Upper lobe of left lung (tissue), 6 donors: Measurements from ENCODE around the gene ITPRIPL1. TPM values are rescaled to one million over a fixed set of nuclear protein-coding genes. Genes with fewer than 3 reads are reported as not detected.
A peak's percentile ranks its signal among the peaks of the same experiment; 100 is the strongest.
"Not testable (repeated sequence)": the region's sequence is repeated elsewhere in the genome, so short reads cannot be mapped to it uniquely, and the experiment has no call there.

Experiments used
- ATAC-seq, 2 donors: fragments of 200-7000 bp; cut with Tn5 transposase; one replicate each; pipeline ENCODE4 v1.9.1; 2022; ENCODE audit warnings: mild to moderate bottlenecking in 2 of 2, moderate library complexity in 2 of 2; ENCODE audit not compliant: low FRiP score in 2 of 2
- DNase-seq, 2 donors: peaks; one replicate each; pipeline ENCODE4 v3.0.0-alpha.2; 2019 to 2020
- H3K27ac ChIP-seq, 4 donors: fragments of 200-600 bp; sonication (generic); one replicate each; pipeline ENCODE4 v1.5.1; 2016 to 2019
- H3K27me3 ChIP-seq, 4 donors: fragments of 200-600 bp; sonication (generic); one replicate each; pipeline ENCODE4 v1.5.1; 2017 to 2019
- H3K36me3 ChIP-seq, 4 donors: fragments of 200-600 bp; sonication (generic); one replicate each; pipeline ENCODE4 v1.5.1; 2016 to 2019
- H3K4me1 ChIP-seq, 4 donors: fragments of 200-600 bp; sonication (generic); one replicate each; pipeline ENCODE4 v1.5.1; 2018 to 2019
- H3K4me3 ChIP-seq, 4 donors: fragments of 200-600 bp; sonication (generic); one replicate each; pipeline ENCODE4 v1.5.1; 2017 to 2019; ENCODE audit warnings: mild to moderate bottlenecking in 2 of 4, moderate library complexity in 1 of 4
- H3K9me3 ChIP-seq, 4 donors: fragments of 200-600 bp; sonication (generic); one replicate each; pipeline ENCODE4 v1.5.1; 2018 to 2019
- EP300 ChIP-seq, 4 donors: sonication (generic); formaldehyde crosslinking; IDR thresholded peaks; one replicate each; pipeline ENCODE4 v1.5.1; 2017; ENCODE audit warnings: antibody characterized with exemption in 4 of 4, control low read depth in 2 of 4
- POLR2A ChIP-seq, 4 donors: fragments of 450-650 bp; IDR thresholded peaks; one replicate each; pipeline ENCODE4 v1.5.1; 2016 to 2017; ENCODE audit warnings: antibody characterized with exemption in 4 of 4, mild to moderate bottlenecking in 2 of 4
- POLR2AphosphoS5 ChIP-seq, 2 donors: sonication (generic); formaldehyde crosslinking; IDR thresholded peaks; one replicate each; pipeline ENCODE4 v1.5.1; 2017; ENCODE audit warnings: antibody characterized with exemption in 2 of 2
- WGBS, 2 donors: methylation state at CpG; one replicate each; pipeline ENCODE4 v1.1.5; 2017 to 2018; 5-methylcytosine and 5-hydroxymethylcytosine counted together
- total RNA-seq, 6 donors: library from RNA; depleted of rRNA in 4 of 6; stranded (reverse); fragments of >200 nt in 4 of 6; gene quantifications; one replicate each; pipeline versions ENCODE4 v1.1.0 to v1.2.1, GENCODE V29; 2016 to 2021
- TF ChIP-seq, protein P1 (sequence below), 6 experiments: fragments of 450-650 bp in 4 of 6; fragments of 200-600 bp in 2 of 6; sonication (generic) in 2 of 6; IDR thresholded peaks; one replicate each; pipeline ENCODE4 v1.5.1; 2016 to 2019; ENCODE audit warnings: antibody characterized with exemption in 6 of 6
- donor health status: DM: no; HTN: no; CAD: no; lungs with moderate emphysema.
- donor health status: DM: no; HTN: yes; CAD: no; lungs with severe emphysema.

ITPRIPL1 gene
- total RNA-seq, result 1 to 10 TPM in 5 of 6 donors, under 1 TPM in 1; 0.57 to 5.5 (median 1.9) TPM

- DNase-seq, result peak in 1 of 2 donors; percentile 81
- peak within 1 kb of the TSS; percentile 28 to 74 (median 70) for H3K27ac ChIP-seq
- 8 to 11% methylated on average over 26 to 45 of the region's 58 CpGs for WGBS, 2 donors
Measured at GRCh38 chr2:96325041-96325883, at the start of gene ITPRIPL1. Gene ITPRIPL1 (plus strand): TSS chr2:96325317. CDS start chr2:96325840, 523 bp downstream.

DNA sequence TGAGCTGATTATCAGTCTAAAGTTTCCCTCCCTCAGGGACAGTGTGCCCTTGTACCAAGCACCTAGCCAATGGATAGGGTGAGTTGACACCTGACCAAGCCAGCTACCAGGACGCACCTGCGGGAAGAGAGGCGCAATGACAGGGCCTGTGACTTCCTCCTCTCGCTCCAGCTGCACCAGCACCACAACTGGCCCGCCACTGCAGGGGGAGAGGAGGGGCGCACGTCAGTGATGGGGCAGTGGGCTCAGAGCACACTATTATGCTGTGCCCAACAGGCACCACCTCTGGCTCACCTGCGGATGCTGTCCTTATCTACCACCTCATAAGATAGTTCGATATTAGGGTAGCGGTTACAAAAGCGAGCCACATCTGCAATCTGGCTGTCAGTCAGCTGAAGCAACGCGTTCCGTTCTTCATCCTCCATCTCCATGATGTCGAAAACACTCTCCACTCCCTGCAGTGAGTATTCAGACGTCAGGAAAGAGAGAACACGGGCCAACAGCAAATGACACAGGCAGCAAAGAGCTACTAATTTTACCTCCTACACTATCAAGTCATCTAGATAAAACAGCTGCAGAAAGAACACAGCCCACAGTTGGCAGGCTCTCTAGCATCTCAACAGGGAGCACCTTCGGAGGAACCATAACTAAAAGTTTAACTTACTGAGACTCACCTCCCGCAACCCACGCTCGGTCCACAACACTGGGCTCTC, 48.2 kb upstream of the ITPRIPL1 start:
- Histone ChIP-seq H3K27me3 (no peaks in the 10 kb centered on the region), H3K27ac (no peak overlapping the region), H3K36me3 (peaks cover 56 to 100% (median 88%) of the 10 kb centered on the region in 4 donors), H3K4me3 (no peak overlapping the region), H3K9me3 (no peaks in the 10 kb centered on the region), H3K4me1 (no peaks in the 10 kb centered on the region)
- no peak for ATAC-seq
- DNase-seq, result no peak
- TF ChIP-seq, protein P1, sequence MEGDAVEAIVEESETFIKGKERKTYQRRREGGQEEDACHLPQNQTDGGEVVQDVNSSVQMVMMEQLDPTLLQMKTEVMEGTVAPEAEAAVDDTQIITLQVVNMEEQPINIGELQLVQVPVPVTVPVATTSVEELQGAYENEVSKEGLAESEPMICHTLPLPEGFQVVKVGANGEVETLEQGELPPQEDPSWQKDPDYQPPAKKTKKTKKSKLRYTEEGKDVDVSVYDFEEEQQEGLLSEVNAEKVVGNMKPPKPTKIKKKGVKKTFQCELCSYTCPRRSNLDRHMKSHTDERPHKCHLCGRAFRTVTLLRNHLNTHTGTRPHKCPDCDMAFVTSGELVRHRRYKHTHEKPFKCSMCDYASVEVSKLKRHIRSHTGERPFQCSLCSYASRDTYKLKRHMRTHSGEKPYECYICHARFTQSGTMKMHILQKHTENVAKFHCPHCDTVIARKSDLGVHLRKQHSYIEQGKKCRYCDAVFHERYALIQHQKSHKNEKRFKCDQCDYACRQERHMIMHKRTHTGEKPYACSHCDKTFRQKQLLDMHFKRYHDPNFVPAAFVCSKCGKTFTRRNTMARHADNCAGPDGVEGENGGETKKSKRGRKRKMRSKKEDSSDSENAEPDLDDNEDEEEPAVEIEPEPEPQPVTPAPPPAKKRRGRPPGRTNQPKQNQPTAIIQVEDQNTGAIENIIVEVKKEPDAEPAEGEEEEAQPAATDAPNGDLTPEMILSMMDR (IDR thresholded peaks at IDR 0.05), result no peak
- TF ChIP-seq POLR2A (IDR thresholded peaks at IDR 0.05), result no peak
- no peak for TF ChIP-seq EP300 (IDR thresholded peaks at IDR 0.05)
- TF ChIP-seq POLR2AphosphoS5 (IDR thresholded peaks at IDR 0.05), result no peak
- WGBS, 2 donors, result 91 to 96% methylated on average over 17 to 20 of the region's 21 CpGs

More at GRCh38 chr2:96325041-96325883, at the start of gene ITPRIPL1:
- peaks cover 21 to 31% (median 28%) of the 10 kb centered on the region in 4 donors for H3K4me1 ChIP-seq
- peaks cover 0 to 6% (median 0%) of the 10 kb centered on the region in 4 donors for H3K27me3 ChIP-seq
- H3K4me3 ChIP-seq, result peak within 1 kb of the TSS; percentile 37 to 57 (median 51)
- H3K36me3 ChIP-seq, result no peaks in the 10 kb centered on the region
- no peaks in the 10 kb centered on the region for H3K9me3 ChIP-seq
- no peak for TF ChIP-seq POLR2A (IDR thresholded peaks at IDR 0.05)
- TF ChIP-seq POLR2AphosphoS5 (IDR thresholded peaks at IDR 0.05), result no peak
- TF ChIP-seq, protein P1 (IDR thresholded peaks at IDR 0.05), result no peak
- TF ChIP-seq EP300 (IDR thresholded peaks at IDR 0.05), result no peak
- peak in 1 of 2 donors; percentile 40 for ATAC-seq

DNA sequence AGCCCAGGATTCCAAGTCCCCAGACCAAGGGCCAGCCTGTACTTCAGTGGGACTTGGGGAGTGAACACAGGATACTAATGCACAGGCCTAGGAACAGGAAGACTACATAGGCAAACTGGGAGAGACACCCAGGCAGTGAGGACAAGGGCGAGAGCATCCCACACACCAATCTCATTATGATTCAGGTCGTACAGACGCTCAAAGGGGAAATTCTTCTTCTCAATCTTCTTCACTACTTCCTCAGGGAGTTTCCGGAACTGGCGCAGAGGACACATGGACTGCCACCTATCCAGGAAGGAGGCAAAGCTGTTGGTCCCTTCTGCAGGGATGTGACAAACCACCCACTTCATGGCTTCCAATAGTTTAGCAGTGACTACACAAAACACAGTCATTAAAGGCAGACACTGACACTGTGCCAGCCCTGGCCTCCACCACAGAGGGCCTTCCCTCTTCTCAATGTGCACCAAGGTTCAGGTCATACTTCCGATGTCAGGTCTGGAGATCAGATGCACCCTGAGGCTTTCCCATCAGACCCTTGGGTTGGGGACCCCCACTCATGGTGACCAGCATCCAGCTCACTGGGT, 37.8 kb upstream of the ITPRIPL1 start:
- Histone ChIP-seq H3K4me1 (no peaks in the 10 kb centered on the region), H3K9me3 (no peaks in the 10 kb centered on the region), H3K27me3 (no peaks in the 10 kb centered on the region), H3K4me3 (no peak overlapping the region), H3K36me3 (peaks cover 94 to 100% (median 100%) of the 10 kb centered on the region in 4 donors), H3K27ac (no peak overlapping the region)
- ATAC-seq (no peak), DNase-seq (no peak)
- TF ChIP-seq EP300 (IDR thresholded peaks at IDR 0.05) (no peak), POLR2A (IDR thresholded peaks at IDR 0.05) (no peak), POLR2AphosphoS5 (IDR thresholded peaks at IDR 0.05) (no peak)
- TF ChIP-seq, protein P1 (IDR thresholded peaks at IDR 0.05), result no peak
- 88 to 89% methylated on average over 5 to 6 of the region's 6 CpGs for WGBS, 2 donors

DNA sequence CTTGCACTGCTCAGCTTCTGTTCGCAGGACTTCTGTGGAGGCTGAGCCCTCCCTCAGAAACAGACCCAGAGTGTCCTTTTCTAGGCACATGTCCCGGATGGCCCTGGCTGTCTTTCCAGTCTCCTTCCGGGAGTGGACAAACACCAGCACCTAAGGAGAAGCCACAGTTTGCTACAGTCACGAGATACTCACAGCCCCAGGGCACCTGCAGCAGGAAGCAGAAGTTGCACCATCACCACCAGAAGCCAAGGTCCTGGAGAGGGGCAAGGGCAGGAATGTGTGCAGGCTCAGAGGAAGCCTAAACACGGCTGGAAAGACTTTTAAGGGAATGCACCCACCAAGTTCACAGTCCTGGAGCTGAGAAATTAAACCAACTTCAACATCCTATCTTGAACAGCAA, 33.4 kb upstream of the ITPRIPL1 start:
- Histone ChIP-seq H3K4me3 (no peak overlapping the region), H3K9me3 (no peaks in the 10 kb centered on the region), H3K4me1 (no peaks in the 10 kb centered on the region), H3K36me3 (peaks cover 74 to 100% (median 100%) of the 10 kb centered on the region in 4 donors), H3K27me3 (no peaks in the 10 kb centered on the region), H3K27ac (no peak overlapping the region)
- DNase-seq, result no peak
- no peak for ATAC-seq
- 76 to 91% methylated on average over 5 of the region's 5 CpGs for WGBS, 2 donors
- TF ChIP-seq, protein P1 (IDR thresholded peaks at IDR 0.05), result no peak
- TF ChIP-seq POLR2A (IDR thresholded peaks at IDR 0.05), result no peak

DNA sequence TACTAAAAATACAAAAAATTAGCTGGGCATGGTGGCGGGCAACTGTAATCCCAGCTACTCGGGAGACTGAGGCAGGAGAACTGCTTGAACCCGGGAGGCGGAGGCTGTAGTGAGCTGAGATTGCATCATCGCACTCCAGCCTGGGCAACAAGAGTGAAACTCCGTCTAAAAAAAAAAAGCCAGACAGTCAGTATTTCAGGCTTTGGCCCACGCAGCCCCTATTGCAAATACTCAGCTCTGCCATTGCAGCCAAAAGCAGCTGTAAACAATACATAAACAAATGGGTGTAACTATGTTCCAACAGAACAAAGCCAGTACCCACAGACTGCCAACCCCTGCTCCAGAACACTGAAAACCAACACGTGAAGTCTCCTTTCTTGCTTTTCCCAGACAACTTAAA, 30.8 kb upstream of the ITPRIPL1 start:
- peaks cover 72 to 100% (median 100%) of the 10 kb centered on the region in 4 donors for H3K36me3 ChIP-seq
- not testable (repeated sequence) for H3K4me3 ChIP-seq, H3K27me3 ChIP-seq, H3K4me1 ChIP-seq, H3K9me3 ChIP-seq, DNase-seq, ATAC-seq, H3K27ac ChIP-seq
- WGBS, 2 donors, result 89 to 90% methylated on average over 8 of the region's 8 CpGs
